Measurements from ENCODE around the gene GPR176.

GRCh38 chr15:39925112-39925842 lies 5.2 kb upstream of the GPR176 start:
- TF ChIP-seq CTCF (IDR thresholded peaks at IDR 0.05; ENCODE audit: poor library complexity, severe bottlenecking) (no peak), RAD21 (conservative IDR thresholded peaks at IDR 0.05) (no peak), REST (IDR thresholded peaks at IDR 0.05; ENCODE audit: borderline replicate concordance) (no peak), EP300 (conservative IDR thresholded peaks at IDR 0.05; ENCODE audit: poor library complexity, severe bottlenecking) (no peak), EZH2 (IDR thresholded peaks at IDR 0.05; ENCODE audit: borderline replicate concordance, insufficient read depth, low read length, poor library complexity, severe bottlenecking) (no peak), SMC3 (conservative IDR thresholded peaks at IDR 0.05; ENCODE audit: poor library complexity) (no peak), TAF1 (IDR thresholded peaks at IDR 0.05; ENCODE audit: low read depth) (no peak)
